ENCODE measurements around the gene TFAP2B. TPM values are rescaled to one million over a fixed set of nuclear protein-coding genes. Genes with fewer than 3 reads are reported as not detected.

Gene TFAP2B
- total RNA-seq, 1 donor from 2014 or later, result 0.25 TPM

DNA sequence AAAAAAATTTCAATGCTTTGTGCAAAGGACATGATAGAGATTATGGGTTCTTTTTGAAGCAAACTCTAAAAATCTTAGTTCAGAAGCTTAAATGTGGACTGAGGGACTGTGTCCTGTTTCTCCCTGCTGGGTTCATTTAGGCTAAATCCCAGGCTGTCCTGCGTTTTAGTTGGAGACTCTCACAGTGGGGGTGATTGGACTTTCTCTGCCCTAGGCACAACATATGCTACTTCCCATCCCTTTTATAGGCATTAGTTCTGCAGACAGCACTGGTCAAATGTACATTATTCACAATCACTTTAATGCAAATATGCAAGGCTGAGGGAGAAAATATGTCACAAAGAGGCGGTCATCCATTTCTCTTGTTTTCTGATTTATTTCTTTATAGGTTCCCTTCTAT lies 71.3 kb downstream of the TFAP2B start:
- H3K9me3 ChIP-seq, result no peaks in the 10 kb centered on the region
- H3K27me3 ChIP-seq, result no peaks in the 10 kb centered on the region
- intact Hi-C loops (cut with DNase I), result no loop called here
- DNase-seq (ENCODE audit: extremely low spot score in 2 of 2), result no peak
- TF ChIP-seq POLR2AphosphoS5 (IDR thresholded peaks at IDR 0.05; ENCODE audit: insufficient read depth in 1 of 2, low read depth in 1 of 2) (no peak), POLR2A (IDR thresholded peaks at IDR 0.05) (no peak), CTCF (IDR thresholded peaks at IDR 0.05) (no peak)
- no peaks in the 10 kb centered on the region for H3K36me3 ChIP-seq
- H3K4me3 ChIP-seq, result no peak overlapping the region
- no peak overlapping the region for H3K27ac ChIP-seq
- no peaks in the 10 kb centered on the region for H3K4me1 ChIP-seq

DNA sequence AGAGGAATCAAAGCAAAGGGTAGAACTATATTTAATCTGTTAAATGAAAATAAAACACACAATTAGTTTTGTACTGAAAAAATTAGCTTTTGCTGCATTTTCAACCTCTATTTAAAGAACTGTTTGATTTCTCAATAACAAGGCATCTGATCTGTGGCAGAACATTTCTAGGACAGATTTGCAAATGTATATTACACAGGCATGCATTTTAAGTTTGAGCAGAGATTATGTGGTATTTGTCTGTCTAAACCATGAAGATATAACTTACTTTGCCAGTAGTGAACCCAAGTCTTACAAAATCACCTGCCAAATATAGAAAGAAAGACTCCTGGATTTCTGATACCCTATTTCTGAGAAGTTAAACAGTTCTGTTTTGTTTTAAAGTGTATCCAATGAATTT lies 71.9 kb downstream of the TFAP2B start:
- Histone ChIP-seq H3K9me3 (no peaks in the 10 kb centered on the region), H3K36me3 (no peaks in the 10 kb centered on the region), H3K27ac (no peak overlapping the region), H3K4me3 (no peak overlapping the region), H3K4me1 (no peaks in the 10 kb centered on the region), H3K27me3 (no peaks in the 10 kb centered on the region)
- DNase-seq (ENCODE audit: extremely low spot score in 2 of 2), result no peak
- intact Hi-C loops (cut with DNase I), result no loop called here
- TF ChIP-seq CTCF (IDR thresholded peaks at IDR 0.05), result no peak
- TF ChIP-seq POLR2A (IDR thresholded peaks at IDR 0.05), result no peak
- no peak for TF ChIP-seq POLR2AphosphoS5 (IDR thresholded peaks at IDR 0.05; ENCODE audit: insufficient read depth in 1 of 2, low read depth in 1 of 2)

GRCh38 chr6:50891290-50891689 lies 72.6 kb downstream of the TFAP2B start:
- no peak for DNase-seq (ENCODE audit: extremely low spot score in 2 of 2)
- intact Hi-C loops (cut with DNase I), result no loop called here
- TF ChIP-seq CTCF (IDR thresholded peaks at IDR 0.05) (no peak), POLR2A (IDR thresholded peaks at IDR 0.05) (no peak), POLR2AphosphoS5 (IDR thresholded peaks at IDR 0.05; ENCODE audit: insufficient read depth in 1 of 2, low read depth in 1 of 2) (no peak)
- Histone ChIP-seq H3K27me3 (no peaks in the 10 kb centered on the region), H3K27ac (no peak overlapping the region), H3K9me3 (no peaks in the 10 kb centered on the region), H3K36me3 (no peaks in the 10 kb centered on the region), H3K4me1 (no peaks in the 10 kb centered on the region), H3K4me3 (no peak overlapping the region)

Other genes with a start within 250 kb of the TFAP2B start
- gene TFAP2D, start 105.3 kb upstream of the TFAP2B start, total RNA-seq, result not detected

Data from vagina (tissue), 2 donors.